IMR-90 (cell line): ENCODE measurements around the gene MRPL1. TPM values are rescaled to one million over a fixed set of nuclear protein-coding genes. Genes with fewer than 3 reads are reported as not detected.

ENCODE experiments used
- ATAC-seq: fragments of 200-7000 bp; cut with Tn5 transposase; 2 replicates; pipeline ENCODE4 v1.9.1; 2020; ENCODE audit warnings: low read depth, mild to moderate bottlenecking, moderate library complexity
- BruUV-seq: library from RNA; stranded (reverse); fragments of 400-500 nt; replicated peaks from 2 replicates; lab custom pipeline; 2021; lab: Mats Ljungman, UMichigan
- CTCF ChIA-PET: fragments of 300-600 bp; formaldehyde crosslinking; extraction: SDS; loops from one replicate; lab custom pipeline; 2021; ENCODE audit warnings: antibody characterized with exemption; lab: Yijun Ruan, JAX
- POLR2A ChIA-PET: fragments of 300-600 bp; sonication (Branson Sonifier 250); formaldehyde crosslinking; loops from one replicate; lab custom pipeline; 2022; ENCODE audit warnings: antibody characterized with exemption; ENCODE audit not compliant: unreplicated experiment; lab: Charles Lee
- DNase-seq: peaks from one replicate; pipeline ENCODE4 v3.0.0; 2013
- H2AFZ ChIP-seq: replicated peaks from 2 replicates; pipeline ENCODE3; 2013; ENCODE audit warnings: low read length, mild to moderate bottlenecking; ENCODE audit not compliant: poor library complexity
- H2AK5ac ChIP-seq: 2 replicates; pipeline ENCODE4 v1.6.1; 2013; ENCODE audit warnings: low read depth, low read length, inconsistent platforms
- H2AK9ac ChIP-seq: replicated peaks from 2 replicates; pipeline ENCODE3; 2013; ENCODE audit warnings: mild to moderate bottlenecking, low read depth, low read length, moderate library complexity; ENCODE audit not compliant: poor library complexity
- H2BK120ac ChIP-seq: 2 replicates; pipeline ENCODE4 v1.6.1; 2013; ENCODE audit warnings: low read depth, low read length, inconsistent platforms
- H2BK15ac ChIP-seq: 3 replicates; pipeline ENCODE4 v1.6.1; 2013; ENCODE audit warnings: low read depth, low read length, inconsistent platforms
- H2BK20ac ChIP-seq: 2 replicates; pipeline ENCODE4 v1.6.1; 2013; ENCODE audit warnings: low read depth, mild to moderate bottlenecking, inconsistent platforms, low read length, moderate library complexity
- H2BK5ac ChIP-seq: 2 replicates; pipeline ENCODE4 v1.6.1; 2013; ENCODE audit warnings: mild to moderate bottlenecking, low read depth, low read length, inconsistent platforms; ENCODE audit not compliant: poor library complexity, severe bottlenecking
- H3K14ac ChIP-seq: replicated peaks from 2 replicates; pipeline ENCODE4 v1.6.1; 2013; ENCODE audit warnings: low read depth, low read length, inconsistent platforms
- H3K18ac ChIP-seq: 2 replicates; pipeline ENCODE4 v1.6.1; 2013; ENCODE audit warnings: low read depth, low read length, control low read depth
- H3K23ac ChIP-seq: 2 replicates; pipeline ENCODE4 v1.6.1; 2013; ENCODE audit warnings: low read depth, low read length, inconsistent platforms
- H3K27ac ChIP-seq: 2 replicates; pipeline ENCODE4 v1.5.1; 2013; ENCODE audit warnings: mild to moderate bottlenecking, control low read depth, low read length; ENCODE audit not compliant: insufficient read depth
- H3K27me3 ChIP-seq: 2 replicates; pipeline ENCODE4 v1.6.1; 2013; ENCODE audit warnings: low read length; ENCODE audit not compliant: control insufficient read depth, insufficient read depth
- H3K36me3 ChIP-seq: 2 replicates; pipeline ENCODE4 v1.6.1; 2013; ENCODE audit warnings: low read length, mixed read lengths; ENCODE audit not compliant: control insufficient read depth, insufficient read depth
- H3K4ac ChIP-seq: 2 replicates; pipeline ENCODE4 v1.6.1; 2013; ENCODE audit warnings: low read depth, low read length, inconsistent platforms
- H3K4me1 ChIP-seq: 2 replicates; pipeline ENCODE4 v1.6.1; 2013; ENCODE audit warnings: low read length, mixed read lengths; ENCODE audit not compliant: control insufficient read depth, insufficient read depth
- H3K4me2 ChIP-seq: 2 replicates; pipeline ENCODE4 v1.6.1; 2013; ENCODE audit warnings: low read depth, mild to moderate bottlenecking, control low read depth, low read length, moderate library complexity
- H3K4me3 ChIP-seq: 2 replicates; pipeline ENCODE4 v1.5.1; 2013; ENCODE audit warnings: low read depth, mild to moderate bottlenecking, control low read depth, low read length, moderate library complexity; ENCODE audit not compliant: insufficient read depth
- H3K56ac ChIP-seq: 2 replicates; pipeline ENCODE4 v1.6.1; 2013; ENCODE audit warnings: low read length, inconsistent platforms; ENCODE audit not compliant: insufficient read depth; ENCODE audit errors: extremely low read depth
- H3K79me1 ChIP-seq, 2 experiments: 2 replicates each; pipeline ENCODE4 v1.6.1; 2013; ENCODE audit warnings: low read length in 2 of 2, inconsistent platforms in 1 of 2, low read depth in 1 of 2
- H3K9ac ChIP-seq: 2 replicates; pipeline ENCODE4 v1.6.1; 2013; ENCODE audit warnings: low read depth, low read length, control low read depth
- H3K9me1 ChIP-seq: 2 replicates; pipeline ENCODE4 v1.6.1; 2013; ENCODE audit warnings: low read length, inconsistent platforms; ENCODE audit not compliant: insufficient read depth
- H3K9me3 ChIP-seq: 2 replicates; pipeline ENCODE4 v1.6.1; 2013; ENCODE audit warnings: low read length; ENCODE audit not compliant: control insufficient read depth, insufficient read depth
- H4K20me1 ChIP-seq: 2 replicates; pipeline ENCODE4 v1.6.1; 2013; ENCODE audit warnings: low read length, inconsistent platforms; ENCODE audit not compliant: insufficient read depth
- H4K5ac ChIP-seq: 2 replicates; pipeline ENCODE4 v1.6.1; 2013; ENCODE audit warnings: mild to moderate bottlenecking, low read depth, low read length, control low read depth
- H4K8ac ChIP-seq, 2 experiments: 2 replicates each; pipeline ENCODE4 v1.6.1; 2013; ENCODE audit warnings: low read depth in 2 of 2, low read length in 2 of 2, control low read depth in 1 of 2, inconsistent platforms in 1 of 2
- H4K91ac ChIP-seq: 2 replicates; pipeline ENCODE4 v1.6.1; 2013; ENCODE audit warnings: low read depth, low read length, inconsistent platforms; ENCODE audit not compliant: insufficient read depth
- BHLHE40 ChIP-seq: fragments of 150-350 bp; IDR thresholded peaks from 2 replicates; pipeline ENCODE4 v1.6.1; 2016; ENCODE audit warnings: mild to moderate bottlenecking, low read depth, low read length
- ELK1 ChIP-seq: fragments of 150-350 bp; IDR thresholded peaks from 2 replicates; pipeline ENCODE4 v1.6.1; 2016; ENCODE audit warnings: low read depth, mild to moderate bottlenecking, low read length, moderate library complexity, borderline replicate concordance
- WGBS, 2 experiments: methylation state at CpG; one replicate each; pipeline versions ENCODE4 v1.1.5 to v1.1.7; 2013; ENCODE audit warnings: missing lambda C conversion rate in 2 of 2; ENCODE audit not compliant: insufficient read length in 1 of 2; ENCODE audit errors: extremely low coverage in 2 of 2; 5-methylcytosine and 5-hydroxymethylcytosine counted together
- dilution Hi-C: fragments of 300-500 bp; cut with HindIII; formaldehyde crosslinking; loops from one replicate; pipeline ENCODE4 v1.14.3; 2018; ENCODE audit warnings: low sequenced_read_pairs; ENCODE audit not compliant: unreplicated experiment
- in situ Hi-C: fragments of 300-500 bp; cut with MboI; formaldehyde crosslinking; loops from 3 replicates; pipeline ENCODE4 v1.14.3; 2019; ENCODE audit warnings: low sequenced_read_pairs, inconsistent platforms, mixed read lengths
- intact Hi-C: fragments of 100-400 bp; cut with micrococcal nuclease; formaldehyde crosslinking; loops from 2 replicates; pipeline ENCODE4 v1.10.0; 2022
- polyA plus RNA-seq, 3 experiments: library from polyadenylated mRNA; depleted of rRNA; stranded (reverse); fragments of >200 nt; gene quantifications; 2 replicates each; pipeline ENCODE4 v1.2.3, GENCODE V29; 2012; ENCODE audit warnings: low replicate concordance in 1 of 3
- total RNA-seq: library from RNA; depleted of rRNA; stranded (reverse); fragments of >200 nt; gene quantifications from 2 replicates; pipeline ENCODE4 v1.2.3, GENCODE V29; 2012

The MRPL1 gene
- total and polyA plus RNA-seq, 2 of the 4 experiments (the other 2 are of a cell fraction) = 13.4 to 22.5 TPM

- Histone ChIP-seq H2AK5ac (no peak overlapping the region), H3K36me3 (peaks cover 2% of the 10 kb centered on the region; the same call in 1 of the 2 replicates), H4K8ac (peak overlapping the region in 1 of 2 experiments; percentile 4; a peak in 1 of 4 replicates), H3K9me1 (no peaks in the 10 kb centered on the region), H3K9me3 (no peaks in the 10 kb centered on the region), H3K4me2 (peak overlapping the region; percentile 22; the same call in 1 of the 2 replicates), H2BK120ac (no peak overlapping the region), H3K56ac (no peak overlapping the region), H2BK15ac (no peak overlapping the region), H4K20me1 (no peaks in the 10 kb centered on the region), H3K27me3 (no peaks in the 10 kb centered on the region), H2AK9ac (no peak overlapping the region), H3K4me3 (no peak overlapping the region), H3K14ac (no peak overlapping the region), H4K91ac (no peak overlapping the region), H3K23ac (no peak overlapping the region), H3K18ac (no peak overlapping the region), H3K4me1 (no peaks in the 10 kb centered on the region), H2BK5ac (peak overlapping the region; percentile 45), H3K27ac (no peak overlapping the region), H2BK20ac (no peak overlapping the region), H4K5ac (no peak overlapping the region), H3K4ac (no peak overlapping the region), H3K9ac (no peak overlapping the region), H2AFZ (no peak overlapping the region), H3K79me1 (no peaks in the 10 kb centered on the region)
- BruUV-seq = no TSS peak
- ATAC-seq (no peak; the same call in 1 of the 2 replicates), DNase-seq (no peak)
- 100% methylated on average over 1 of the region's 1 CpG for WGBS, 2 experiments
- ChIA-PET CTCF (no interaction called here), POLR2A (no interaction called here)
- TF ChIP-seq BHLHE40 = no peak
- no peak for TF ChIP-seq ELK1
- intact Hi-C loops (no loop called here), dilution Hi-C loops (no loop called here), in situ Hi-C loops (no loop called here)
Observed at GRCh38 chr4:77899607-77900006, 37.0 kb downstream of the MRPL1 start.
